HL-60 (cell line): ENCODE data around the gene DPH3.

ENCODE experiments used
- DNase-seq, 2 experiments: peaks; one replicate each; pipeline ENCODE4 v3.0.0-alpha.2; 2010 to 2020; ENCODE audit warnings: low read depth in 1 of 2, low spot score in 1 of 2
- H3K27ac ChIP-seq: fragments of 250-450 bp; sonication (Bioruptor Pico); replicated peaks from 2 replicates; pipeline ENCODE4 v1.5.1; 2020; ENCODE audit warnings: mild to moderate bottlenecking, moderate library complexity
- H3K27me3 ChIP-seq: fragments of 250-450 bp; sonication (Bioruptor Pico); 2 replicates; pipeline ENCODE4 v1.5.1; 2021; ENCODE audit warnings: mild to moderate bottlenecking, moderate library complexity; ENCODE audit not compliant: insufficient read depth, poor library complexity, severe bottlenecking
- H3K4me3 ChIP-seq: replicated peaks from 2 replicates; pipeline ENCODE4 v1.5.1; 2011; ENCODE audit warnings: mild to moderate bottlenecking, control low read depth, low read length; ENCODE audit not compliant: insufficient read depth
- GABPA ChIP-seq: IDR thresholded peaks from 2 replicates; pipeline ENCODE4 v1.6.1; 2012; ENCODE audit warnings: low read depth
- POLR2AphosphoS5 ChIP-seq: IDR thresholded peaks from 2 replicates; pipeline ENCODE4 v1.6.1; 2012; ENCODE audit warnings: low read depth
- REST ChIP-seq: IDR thresholded peaks from 2 replicates; pipeline ENCODE4 v1.6.1; 2012; ENCODE audit warnings: low read depth; ENCODE audit not compliant: insufficient replicate concordance
- SPI1 ChIP-seq: IDR thresholded peaks from 2 replicates; pipeline ENCODE4 v1.6.1; 2012; ENCODE audit warnings: low read depth, mild to moderate bottlenecking, borderline replicate concordance
- TF ChIP-seq, protein P1 (sequence below): IDR thresholded peaks from one replicate; pipeline ENCODE4 v1.5.1; 2011; ENCODE audit warnings: low read length, control low read depth, inconsistent platforms; ENCODE audit not compliant: insufficient read depth

The DPH3 gene

DNA sequence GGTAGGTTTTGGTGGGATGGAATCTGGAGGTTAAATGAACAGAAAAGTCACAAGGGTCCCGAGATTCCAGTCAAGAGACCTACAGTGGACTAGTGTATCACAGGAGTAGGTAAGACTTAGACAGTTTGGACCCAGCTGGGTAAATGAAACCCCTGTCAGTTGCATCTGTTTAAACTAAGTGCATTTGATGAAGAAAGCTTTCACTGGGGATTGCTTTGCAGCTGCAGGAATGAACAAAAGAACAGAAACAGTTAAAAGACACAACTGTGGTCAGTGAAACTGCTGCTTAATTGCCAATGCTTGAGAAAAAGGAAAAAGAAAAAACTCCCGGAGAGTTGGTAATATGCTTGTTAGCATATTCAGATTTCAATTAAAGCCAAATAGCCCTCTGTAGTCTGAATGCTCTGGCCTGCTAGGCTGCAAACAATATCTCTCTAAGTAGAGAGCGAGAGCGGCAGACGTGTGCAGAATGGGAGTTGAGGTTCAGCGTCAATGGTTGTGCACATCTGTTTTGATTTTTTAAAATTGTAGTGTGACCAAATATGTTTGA, 37.4 kb upstream of the DPH3 start:
- DNase-seq, result no peak
- Histone ChIP-seq H3K4me3 (no peak overlapping the region), H3K27ac (no peak overlapping the region), H3K27me3 (no peaks in the 10 kb centered on the region)
- TF ChIP-seq GABPA, result no peak
- TF ChIP-seq, protein P1, sequence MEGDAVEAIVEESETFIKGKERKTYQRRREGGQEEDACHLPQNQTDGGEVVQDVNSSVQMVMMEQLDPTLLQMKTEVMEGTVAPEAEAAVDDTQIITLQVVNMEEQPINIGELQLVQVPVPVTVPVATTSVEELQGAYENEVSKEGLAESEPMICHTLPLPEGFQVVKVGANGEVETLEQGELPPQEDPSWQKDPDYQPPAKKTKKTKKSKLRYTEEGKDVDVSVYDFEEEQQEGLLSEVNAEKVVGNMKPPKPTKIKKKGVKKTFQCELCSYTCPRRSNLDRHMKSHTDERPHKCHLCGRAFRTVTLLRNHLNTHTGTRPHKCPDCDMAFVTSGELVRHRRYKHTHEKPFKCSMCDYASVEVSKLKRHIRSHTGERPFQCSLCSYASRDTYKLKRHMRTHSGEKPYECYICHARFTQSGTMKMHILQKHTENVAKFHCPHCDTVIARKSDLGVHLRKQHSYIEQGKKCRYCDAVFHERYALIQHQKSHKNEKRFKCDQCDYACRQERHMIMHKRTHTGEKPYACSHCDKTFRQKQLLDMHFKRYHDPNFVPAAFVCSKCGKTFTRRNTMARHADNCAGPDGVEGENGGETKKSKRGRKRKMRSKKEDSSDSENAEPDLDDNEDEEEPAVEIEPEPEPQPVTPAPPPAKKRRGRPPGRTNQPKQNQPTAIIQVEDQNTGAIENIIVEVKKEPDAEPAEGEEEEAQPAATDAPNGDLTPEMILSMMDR, result no peak
- no peak for TF ChIP-seq SPI1
- TF ChIP-seq POLR2AphosphoS5, result no peak
- no peak for TF ChIP-seq REST

GRCh38 chr3:16301507-16301906, 36.8 kb upstream of the DPH3 start:
- no peak for DNase-seq
- no peak overlapping the region for H3K4me3 ChIP-seq
- H3K27ac ChIP-seq, result no peak overlapping the region
- TF ChIP-seq GABPA (no peak), SPI1 (no peak), REST (no peak), POLR2AphosphoS5 (no peak)
- TF ChIP-seq, protein P1, result no peak
- no peaks in the 10 kb centered on the region for H3K27me3 ChIP-seq

DNA sequence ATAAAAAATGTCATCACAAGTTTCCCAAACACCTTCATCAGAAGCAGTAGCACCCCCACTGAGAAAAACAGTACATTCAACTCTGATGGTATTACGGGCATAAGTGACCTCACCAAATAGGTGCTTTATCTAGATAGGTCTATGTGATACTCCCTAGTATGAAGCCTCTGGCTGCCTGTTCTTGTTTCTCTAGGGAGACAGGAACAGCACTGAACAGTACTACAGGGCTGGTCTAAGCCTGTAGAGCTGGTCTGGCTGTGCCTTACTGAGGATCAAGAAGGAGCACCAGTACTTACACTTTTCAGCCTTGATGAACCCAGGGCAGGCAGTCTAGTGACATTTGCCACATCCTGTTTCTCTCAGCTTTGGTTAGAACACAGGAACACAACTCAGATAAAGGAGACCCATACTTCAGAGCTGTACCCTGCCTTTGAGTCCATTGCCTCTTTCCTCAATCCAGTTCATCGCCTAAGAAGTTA, 36.2 kb upstream of the DPH3 start:
- no peak overlapping the region for H3K27ac ChIP-seq
- DNase-seq, result no peak
- TF ChIP-seq GABPA, result no peak
- no peak for TF ChIP-seq POLR2AphosphoS5
- TF ChIP-seq SPI1, result no peak
- TF ChIP-seq, protein P1, result no peak
- TF ChIP-seq REST, result no peak

More for the DNA sequence above, 36.2 kb upstream of the DPH3 start:
- H3K27me3 ChIP-seq, result no peaks in the 10 kb centered on the region
- H3K4me3 ChIP-seq, result no peak overlapping the region
